BLaER1 (cell line): Measurements from ENCODE around the gene KIF4B.

Experiments used
- H3K27ac ChIP-seq: shearing (Covaris generic); formaldehyde crosslinking; 2 replicates; pipeline ENCODE4 v1.8.1; 2022
- H3K27me3 ChIP-seq: shearing (Covaris generic); formaldehyde crosslinking; 2 replicates; pipeline ENCODE4 v1.8.1; 2022
- H3K36me3 ChIP-seq: shearing (Covaris generic); formaldehyde crosslinking; 2 replicates; pipeline ENCODE4 v1.8.1; 2022
- H3K4me1 ChIP-seq: shearing (Covaris generic); formaldehyde crosslinking; 2 replicates; pipeline ENCODE4 v1.8.1; 2022
- H3K4me2 ChIP-seq: shearing (Covaris generic); formaldehyde crosslinking; 2 replicates; pipeline ENCODE4 v1.8.1; 2022
- H3K4me3 ChIP-seq: shearing (Covaris generic); formaldehyde crosslinking; 2 replicates; pipeline ENCODE4 v1.8.1; 2022
- H3K9ac ChIP-seq: shearing (Covaris generic); formaldehyde crosslinking; 2 replicates; pipeline ENCODE4 v1.8.1; 2022
- H3K9me3 ChIP-seq: shearing (Covaris generic); formaldehyde crosslinking; 2 replicates; pipeline ENCODE4 v1.8.1; 2022
- H4K20me1 ChIP-seq: shearing (Covaris generic); formaldehyde crosslinking; 2 replicates; pipeline ENCODE4 v1.8.1; 2022
- Cebpa-rat ChIP-seq: shearing (Covaris generic); IDR thresholded peaks from 2 replicates; pipeline ENCODE4 v1.8.1; 2022

Gene KIF4B

GRCh38 chr5:155052532-155052931, 39.0 kb downstream of the KIF4B start:
- Histone ChIP-seq H3K36me3 (no peaks in the 10 kb centered on the region), H3K4me1 (peaks cover 12% of the 10 kb centered on the region), H3K9ac (no peak overlapping the region), H3K4me2 (no peak overlapping the region), H3K27ac (no peak overlapping the region), H3K27me3 (no peaks in the 10 kb centered on the region), H3K4me3 (no peak overlapping the region), H3K9me3 (peaks cover 5% of the 10 kb centered on the region; the same call in 1 of the 2 replicates), H4K20me1 (no peaks in the 10 kb centered on the region)
- no peak for TF ChIP-seq Cebpa-rat

GRCh38 chr5:155053501-155053900, 39.9 kb downstream of the KIF4B start:
- peaks cover 12% of the 10 kb centered on the region for H3K4me1 ChIP-seq
- H3K27ac ChIP-seq = no peak overlapping the region
- no peak overlapping the region for H3K4me3 ChIP-seq
- H3K9ac ChIP-seq = no peak overlapping the region
- no peak overlapping the region for H3K4me2 ChIP-seq
- H4K20me1 ChIP-seq = no peaks in the 10 kb centered on the region
- TF ChIP-seq Cebpa-rat = no peak
- no peaks in the 10 kb centered on the region for H3K27me3 ChIP-seq
- peaks cover 5% of the 10 kb centered on the region; the same call in 1 of the 2 replicates for H3K9me3 ChIP-seq
- H3K36me3 ChIP-seq = no peaks in the 10 kb centered on the region

GRCh38 chr5:155056644-155057269, 43.2 kb downstream of the KIF4B start:
- H3K4me1 ChIP-seq = no peaks in the 10 kb centered on the region
- no peaks in the 10 kb centered on the region for H3K9me3 ChIP-seq

GRCh38 chr5:155057626-155058025, 44.1 kb downstream of the KIF4B start:
- Histone ChIP-seq H3K4me3 (no peak overlapping the region), H3K4me2 (no peak overlapping the region), H4K20me1 (no peaks in the 10 kb centered on the region), H3K27ac (no peak overlapping the region), H3K4me1 (no peaks in the 10 kb centered on the region), H3K36me3 (no peaks in the 10 kb centered on the region), H3K9ac (no peak overlapping the region), H3K27me3 (no peaks in the 10 kb centered on the region), H3K9me3 (no peaks in the 10 kb centered on the region)
- no peak for TF ChIP-seq Cebpa-rat

More at GRCh38 chr5:155056644-155057269, 43.2 kb downstream of the KIF4B start:
- H3K36me3 ChIP-seq = no peaks in the 10 kb centered on the region
- H3K4me3 ChIP-seq = no peak overlapping the region
- no peak for TF ChIP-seq Cebpa-rat
- H4K20me1 ChIP-seq = no peaks in the 10 kb centered on the region
- no peak overlapping the region for H3K9ac ChIP-seq
- no peak overlapping the region for H3K27ac ChIP-seq
- no peak overlapping the region for H3K4me2 ChIP-seq
- H3K27me3 ChIP-seq = no peaks in the 10 kb centered on the region

- H3K9ac ChIP-seq = no peak overlapping the region
- H3K9me3 ChIP-seq = no peaks in the 10 kb centered on the region
- no peak overlapping the region for H3K4me3 ChIP-seq
- TF ChIP-seq Cebpa-rat = no peak
- no peaks in the 10 kb centered on the region for H3K36me3 ChIP-seq
- H3K27me3 ChIP-seq = no peaks in the 10 kb centered on the region
- no peaks in the 10 kb centered on the region for H3K4me1 ChIP-seq
- H3K4me2 ChIP-seq = no peak overlapping the region
- no peak overlapping the region for H3K27ac ChIP-seq
- no peaks in the 10 kb centered on the region for H4K20me1 ChIP-seq
These were observed 51.0 kb downstream of the KIF4B start for GRCh38 chr5:155064580-155064979.

GRCh38 chr5:155066886-155067595, 53.5 kb downstream of the KIF4B start:
- Histone ChIP-seq H3K4me3 (no peak overlapping the region), H3K4me1 (no peaks in the 10 kb centered on the region), H3K36me3 (no peaks in the 10 kb centered on the region), H3K4me2 (no peak overlapping the region), H3K27ac (no peak overlapping the region), H3K9ac (no peak overlapping the region), H4K20me1 (no peaks in the 10 kb centered on the region), H3K27me3 (no peaks in the 10 kb centered on the region), H3K9me3 (no peaks in the 10 kb centered on the region)
- TF ChIP-seq Cebpa-rat = no peak
